Endothelial cell (in vitro differentiated cells): ENCODE data around the gene SKI. TPM values are rescaled to one million over a fixed set of nuclear protein-coding genes. Genes with fewer than 3 reads are reported as not detected.

Experiments
- DNase-seq: peaks from one replicate; pipeline ENCODE4 v3.0.0; 2021; ENCODE audit warnings: low spot score
- H3K27ac Mint-ChIP-seq: one replicate; pipeline ENCODE4 v1.8.0; 2021; ENCODE audit warnings: mixed read lengths, inconsistent platforms; ENCODE audit not compliant: unreplicated experiment
- H3K27me3 Mint-ChIP-seq: one replicate; pipeline ENCODE4 v1.8.0; 2021; ENCODE audit warnings: mild to moderate bottlenecking, moderate library complexity, mixed read lengths, inconsistent platforms; ENCODE audit not compliant: unreplicated experiment
- H3K36me3 Mint-ChIP-seq: one replicate; pipeline ENCODE4 v1.8.0; 2021; ENCODE audit warnings: mild to moderate bottlenecking, low read depth, mixed read lengths, inconsistent platforms; ENCODE audit not compliant: unreplicated experiment
- H3K4me1 Mint-ChIP-seq: one replicate; pipeline ENCODE4 v1.8.0; 2021; ENCODE audit warnings: mild to moderate bottlenecking, mixed read lengths, inconsistent platforms; ENCODE audit not compliant: unreplicated experiment
- H3K4me3 Mint-ChIP-seq: one replicate; pipeline ENCODE4 v1.8.0; 2021; ENCODE audit warnings: mild to moderate bottlenecking, mixed read lengths, inconsistent platforms; ENCODE audit not compliant: unreplicated experiment
- H3K9me3 Mint-ChIP-seq: one replicate; pipeline ENCODE4 v1.8.0; 2021; ENCODE audit warnings: mixed read lengths, inconsistent platforms; ENCODE audit not compliant: unreplicated experiment
- total RNA-seq: library from RNA; stranded (reverse); fragmentation: NEBNext Ultra II Directional; extraction: Animal tissue kit (Norgen Biotek cat#: 25700); gene quantifications from one replicate; pipeline ENCODE4 v1.2.1, GENCODE V29; 2021; ENCODE audit not compliant: unreplicated experiment
- TF ChIP-seq, protein P1 (sequence below): fragments of 200-600 bp; sonication (generic); IDR thresholded peaks from one replicate; pipeline ENCODE4 v1.5.0; 2021; ENCODE audit warnings: antibody characterized with exemption; ENCODE audit not compliant: unreplicated experiment

Gene SKI
- total RNA-seq, 1 donor from 2014 or later: 73.3 TPM

DNA sequence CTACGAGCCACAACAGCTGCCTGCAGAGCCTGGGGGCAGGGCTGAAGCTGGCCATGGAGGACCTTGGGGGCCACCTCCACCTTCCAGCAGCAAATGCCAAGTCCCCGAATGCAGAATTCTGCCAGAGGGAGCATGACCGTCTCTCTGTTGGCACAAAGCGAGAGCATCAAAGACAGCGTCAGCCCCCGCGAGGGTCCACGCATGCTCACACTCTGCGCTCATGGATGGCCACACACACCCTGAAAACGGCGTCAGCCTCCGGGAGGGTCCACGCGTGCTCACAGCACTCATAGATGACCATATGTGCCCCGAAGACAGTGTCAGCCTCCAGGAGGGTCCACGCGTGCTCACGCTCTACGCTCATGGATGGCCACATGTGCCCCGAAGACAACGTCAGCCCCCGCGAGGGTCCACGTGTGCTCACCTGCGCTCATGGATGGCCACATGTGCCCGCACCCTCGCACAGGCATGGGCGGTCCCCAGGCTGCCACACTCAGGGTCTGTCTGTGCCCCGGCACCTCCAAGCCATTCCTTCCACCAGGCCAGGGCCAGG, 116.7 kb downstream of the SKI start:
- H3K36me3 Mint-ChIP-seq: no peaks in the 10 kb centered on the region
- no peak for DNase-seq
- no peak overlapping the region for H3K4me3 Mint-ChIP-seq
- H3K27ac Mint-ChIP-seq: no peak overlapping the region
- TF ChIP-seq, protein P1, sequence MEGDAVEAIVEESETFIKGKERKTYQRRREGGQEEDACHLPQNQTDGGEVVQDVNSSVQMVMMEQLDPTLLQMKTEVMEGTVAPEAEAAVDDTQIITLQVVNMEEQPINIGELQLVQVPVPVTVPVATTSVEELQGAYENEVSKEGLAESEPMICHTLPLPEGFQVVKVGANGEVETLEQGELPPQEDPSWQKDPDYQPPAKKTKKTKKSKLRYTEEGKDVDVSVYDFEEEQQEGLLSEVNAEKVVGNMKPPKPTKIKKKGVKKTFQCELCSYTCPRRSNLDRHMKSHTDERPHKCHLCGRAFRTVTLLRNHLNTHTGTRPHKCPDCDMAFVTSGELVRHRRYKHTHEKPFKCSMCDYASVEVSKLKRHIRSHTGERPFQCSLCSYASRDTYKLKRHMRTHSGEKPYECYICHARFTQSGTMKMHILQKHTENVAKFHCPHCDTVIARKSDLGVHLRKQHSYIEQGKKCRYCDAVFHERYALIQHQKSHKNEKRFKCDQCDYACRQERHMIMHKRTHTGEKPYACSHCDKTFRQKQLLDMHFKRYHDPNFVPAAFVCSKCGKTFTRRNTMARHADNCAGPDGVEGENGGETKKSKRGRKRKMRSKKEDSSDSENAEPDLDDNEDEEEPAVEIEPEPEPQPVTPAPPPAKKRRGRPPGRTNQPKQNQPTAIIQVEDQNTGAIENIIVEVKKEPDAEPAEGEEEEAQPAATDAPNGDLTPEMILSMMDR: no peak
- H3K4me1 Mint-ChIP-seq: no peaks in the 10 kb centered on the region
- peaks cover 8% of the 10 kb centered on the region for H3K27me3 Mint-ChIP-seq
- H3K9me3 Mint-ChIP-seq: no peaks in the 10 kb centered on the region

DNA sequence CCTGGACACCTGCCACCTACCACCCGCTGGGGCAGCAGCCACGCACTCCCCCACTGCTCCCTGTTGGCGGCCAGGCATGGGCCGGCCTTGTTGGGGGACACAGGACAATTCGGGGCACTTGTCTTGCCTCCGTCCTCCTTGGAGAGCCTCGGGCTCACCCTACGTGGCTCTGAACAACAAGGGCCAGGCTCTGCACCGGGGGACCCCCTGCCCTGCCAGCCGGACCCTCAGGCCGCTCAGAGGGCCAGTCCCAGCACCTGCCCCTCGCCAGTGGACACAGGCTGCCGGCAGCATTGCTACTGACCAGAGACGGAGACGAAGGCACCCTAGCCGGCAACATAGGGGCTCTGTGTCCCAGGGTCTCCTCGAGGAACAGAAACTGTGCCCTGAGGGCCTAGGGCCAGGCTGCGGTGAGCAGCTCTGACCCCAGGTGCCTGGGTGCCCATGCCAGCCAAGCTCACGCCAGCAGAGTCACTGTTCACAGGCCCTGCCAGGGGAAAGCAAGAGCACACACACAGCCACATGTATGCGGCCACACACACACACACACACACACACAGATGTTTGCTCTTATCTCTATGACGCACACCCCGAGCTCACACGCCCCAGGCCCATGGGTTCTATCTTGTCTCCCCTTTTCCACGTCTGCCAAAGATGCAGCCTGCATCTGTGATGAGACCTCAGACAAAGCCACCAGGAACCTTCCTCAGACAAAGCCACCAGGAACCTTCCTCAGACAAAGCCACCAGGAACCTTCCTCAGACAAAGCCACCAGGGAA, 117.4 kb downstream of the SKI start:
- Mint-ChIP-seq H3K27me3 (peaks cover 8% of the 10 kb centered on the region), H3K4me3 (no peak overlapping the region), H3K4me1 (no peaks in the 10 kb centered on the region), H3K27ac (no peak overlapping the region), H3K9me3 (no peaks in the 10 kb centered on the region), H3K36me3 (no peaks in the 10 kb centered on the region)
- DNase-seq: no peak
- TF ChIP-seq, protein P1: no peak

DNA sequence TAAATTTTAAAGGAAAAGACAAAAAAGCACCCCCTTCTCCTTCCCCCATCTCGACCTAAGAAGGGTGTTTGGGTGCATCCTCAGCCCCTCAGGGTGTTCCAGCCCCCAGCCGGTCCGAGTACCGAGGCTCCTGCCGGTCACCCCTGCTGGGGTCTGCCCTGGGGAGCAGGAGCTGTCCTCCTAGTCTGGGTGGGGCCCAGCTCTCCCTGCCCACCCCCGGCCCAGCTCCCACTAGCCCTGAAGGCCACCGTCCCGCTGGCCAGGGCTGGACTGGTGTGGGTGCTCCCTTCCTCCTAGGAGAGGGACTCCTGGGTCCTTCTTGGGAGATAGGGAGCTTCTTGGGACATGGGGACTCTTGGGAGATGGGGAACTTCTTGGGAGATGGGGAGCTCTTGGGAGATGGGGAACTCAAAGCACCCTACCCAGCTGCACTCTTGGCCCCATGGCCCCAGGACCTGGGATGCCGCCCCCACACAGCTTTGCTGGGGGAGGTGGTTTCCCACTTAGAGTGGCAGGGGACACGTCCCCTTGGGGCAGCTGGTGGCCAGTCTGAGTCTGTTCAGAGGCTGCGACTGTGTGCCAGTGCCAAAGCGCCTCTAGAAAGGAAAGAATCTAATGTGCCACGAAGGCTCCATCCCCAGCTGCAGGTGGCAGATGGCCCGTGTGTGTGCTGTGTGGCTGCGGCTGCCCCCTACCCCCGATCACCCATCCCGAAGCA, 118.7 kb downstream of the SKI start:
- TF ChIP-seq, protein P1: no peak
- Mint-ChIP-seq H3K4me1 (no peaks in the 10 kb centered on the region), H3K9me3 (no peaks in the 10 kb centered on the region), H3K36me3 (no peaks in the 10 kb centered on the region), H3K4me3 (no peak overlapping the region), H3K27ac (no peak overlapping the region), H3K27me3 (peaks cover 5% of the 10 kb centered on the region)
- DNase-seq: no peak

DNA sequence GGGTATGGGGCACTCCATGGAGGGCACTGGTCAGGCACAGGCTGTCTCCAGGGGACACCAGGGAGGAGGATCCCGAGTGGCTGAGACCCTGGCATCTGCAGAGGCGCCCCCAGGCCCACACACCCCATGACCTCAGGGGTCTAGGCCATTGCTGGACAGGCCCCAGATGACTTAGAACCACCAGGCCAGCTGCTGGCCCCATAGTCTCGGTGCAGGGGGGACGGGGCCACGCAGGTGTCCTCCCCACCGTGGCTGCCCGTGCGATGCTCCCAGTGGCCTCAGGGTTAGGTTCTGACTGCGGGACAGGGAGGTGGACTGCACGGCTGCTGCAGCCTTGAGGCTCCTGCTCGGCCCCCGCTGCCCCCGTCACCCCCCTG, 119.3 kb downstream of the SKI start:
- no peak for DNase-seq
- Mint-ChIP-seq H3K4me1 (no peaks in the 10 kb centered on the region), H3K36me3 (no peaks in the 10 kb centered on the region), H3K9me3 (no peaks in the 10 kb centered on the region), H3K27ac (no peak overlapping the region), H3K27me3 (peaks cover 5% of the 10 kb centered on the region), H3K4me3 (no peak overlapping the region)
- TF ChIP-seq, protein P1: no peak

DNA sequence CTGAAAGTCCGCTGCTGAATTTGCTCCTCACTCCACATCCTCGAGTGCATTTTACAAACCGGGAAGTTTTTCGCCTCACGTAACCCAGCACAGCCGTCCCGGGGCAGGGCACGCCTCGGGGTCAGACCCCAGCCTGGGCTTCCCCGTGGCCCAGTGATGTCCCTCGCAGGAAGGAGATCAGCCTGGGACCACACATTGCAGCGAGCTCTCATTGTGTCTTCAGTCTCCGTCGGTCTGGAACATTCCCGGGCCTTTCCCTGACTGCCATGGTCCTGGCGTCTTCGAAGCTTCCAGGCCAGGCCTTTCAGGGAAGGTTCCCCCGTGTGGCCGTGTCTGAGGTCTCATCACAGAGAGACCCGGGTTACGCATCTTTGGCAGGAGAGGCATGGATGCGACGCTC, 119.8 kb downstream of the SKI start:
- Mint-ChIP-seq H3K4me1 (no peaks in the 10 kb centered on the region), H3K27ac (no peak overlapping the region), H3K4me3 (no peak overlapping the region), H3K36me3 (no peaks in the 10 kb centered on the region), H3K9me3 (no peaks in the 10 kb centered on the region), H3K27me3 (peaks cover 7% of the 10 kb centered on the region)
- no peak for DNase-seq
- TF ChIP-seq, protein P1: no peak
